ENCODE results near the gene ELFN2.

The ELFN2 gene

DNA sequence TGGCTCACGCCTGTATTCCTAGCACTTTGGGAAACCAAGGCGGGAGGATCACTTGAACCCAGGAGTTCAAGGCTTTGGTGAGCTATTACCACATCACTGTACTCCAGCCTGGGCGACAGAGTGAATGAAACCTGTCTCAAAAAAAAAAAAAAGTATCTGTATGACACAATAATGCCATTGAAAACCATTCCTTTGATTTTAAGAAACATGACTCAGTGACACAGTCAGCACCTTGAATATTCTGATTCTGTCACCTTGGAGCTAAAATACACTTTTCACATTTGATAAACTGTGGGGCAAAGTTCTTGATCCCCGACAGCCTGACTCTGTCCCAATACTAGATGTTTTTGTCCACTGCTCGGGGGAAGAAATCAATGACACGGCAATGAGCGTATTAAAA is 16.7 kb upstream of the ELFN2 start:
- no peak for DNase-seq (ENCODE audit: low read depth)
- TF ChIP-seq, protein P1, sequence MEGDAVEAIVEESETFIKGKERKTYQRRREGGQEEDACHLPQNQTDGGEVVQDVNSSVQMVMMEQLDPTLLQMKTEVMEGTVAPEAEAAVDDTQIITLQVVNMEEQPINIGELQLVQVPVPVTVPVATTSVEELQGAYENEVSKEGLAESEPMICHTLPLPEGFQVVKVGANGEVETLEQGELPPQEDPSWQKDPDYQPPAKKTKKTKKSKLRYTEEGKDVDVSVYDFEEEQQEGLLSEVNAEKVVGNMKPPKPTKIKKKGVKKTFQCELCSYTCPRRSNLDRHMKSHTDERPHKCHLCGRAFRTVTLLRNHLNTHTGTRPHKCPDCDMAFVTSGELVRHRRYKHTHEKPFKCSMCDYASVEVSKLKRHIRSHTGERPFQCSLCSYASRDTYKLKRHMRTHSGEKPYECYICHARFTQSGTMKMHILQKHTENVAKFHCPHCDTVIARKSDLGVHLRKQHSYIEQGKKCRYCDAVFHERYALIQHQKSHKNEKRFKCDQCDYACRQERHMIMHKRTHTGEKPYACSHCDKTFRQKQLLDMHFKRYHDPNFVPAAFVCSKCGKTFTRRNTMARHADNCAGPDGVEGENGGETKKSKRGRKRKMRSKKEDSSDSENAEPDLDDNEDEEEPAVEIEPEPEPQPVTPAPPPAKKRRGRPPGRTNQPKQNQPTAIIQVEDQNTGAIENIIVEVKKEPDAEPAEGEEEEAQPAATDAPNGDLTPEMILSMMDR (conservative IDR thresholded peaks at IDR 0.05; ENCODE audit: low read depth, low read length), result no peak
- H3K4me3 ChIP-seq (ENCODE audit: low read length), result no peak overlapping the region

DNA sequence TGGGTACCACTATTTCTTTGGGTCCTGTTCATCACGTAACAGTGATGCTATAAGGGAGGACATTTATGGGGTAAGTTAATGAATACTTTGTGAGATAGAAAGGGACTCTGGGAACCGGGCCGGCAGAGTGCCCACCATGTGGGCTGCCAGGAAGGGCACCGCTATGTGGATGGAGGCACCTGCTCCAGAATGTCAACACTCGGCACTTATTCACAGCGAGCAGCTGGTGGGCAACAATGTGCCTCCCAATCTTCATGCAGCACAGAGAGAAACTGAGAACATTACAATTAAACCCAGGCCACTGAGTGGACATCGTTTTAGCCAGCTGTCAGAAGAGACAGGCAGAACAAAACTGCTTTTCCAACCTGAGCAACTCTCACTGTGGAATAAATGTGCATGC is 15.8 kb upstream of the ELFN2 start:
- TF ChIP-seq, protein P1 (conservative IDR thresholded peaks at IDR 0.05; ENCODE audit: low read depth, low read length), result no peak
- no peak overlapping the region for H3K4me3 ChIP-seq (ENCODE audit: low read length)
- no peak for DNase-seq (ENCODE audit: low read depth)

DNA sequence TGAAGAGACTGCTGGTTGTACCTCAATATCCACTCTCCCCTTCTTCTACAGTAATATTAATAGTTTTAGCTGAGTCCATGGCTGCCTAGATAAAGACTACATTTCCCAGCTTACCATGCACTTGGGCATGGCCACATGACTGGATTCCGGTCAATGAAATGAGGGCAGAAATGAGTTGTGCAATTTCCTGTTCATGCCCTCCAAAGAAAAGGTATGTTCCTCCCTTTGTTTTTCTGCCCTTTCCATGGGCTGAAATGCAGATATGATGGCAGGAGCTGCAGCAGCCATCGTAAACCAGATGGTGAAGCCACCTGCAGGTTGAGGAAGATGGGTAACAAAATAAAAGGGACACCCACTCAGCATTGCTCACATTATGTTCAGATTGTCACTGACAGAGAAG is 15.3 kb upstream of the ELFN2 start:
- TF ChIP-seq, protein P1 (conservative IDR thresholded peaks at IDR 0.05; ENCODE audit: low read depth, low read length), result no peak
- H3K4me3 ChIP-seq (ENCODE audit: low read length), result no peak overlapping the region
- DNase-seq (ENCODE audit: low read depth), result no peak

DNA sequence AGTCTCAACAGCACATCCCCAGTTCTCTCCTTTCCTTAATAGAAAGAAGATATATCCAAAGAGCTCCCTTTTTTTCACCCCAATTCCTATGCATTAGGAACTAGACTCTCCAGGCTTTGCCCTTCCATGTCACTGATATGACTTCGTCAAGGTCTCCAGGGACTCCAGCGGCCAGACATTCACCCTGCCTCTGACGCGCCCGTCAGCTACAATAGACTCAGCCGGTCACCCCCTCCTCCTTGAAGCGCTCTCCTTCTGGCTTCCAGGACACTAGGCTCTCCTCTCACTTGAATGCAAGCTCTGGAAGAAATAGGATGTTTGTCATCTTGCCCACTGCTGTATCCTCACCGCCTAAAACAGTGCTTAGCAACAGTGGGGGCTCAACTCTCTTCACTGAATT is 14.9 kb upstream of the ELFN2 start:
- no peak overlapping the region for H3K4me3 ChIP-seq (ENCODE audit: low read length)
- TF ChIP-seq, protein P1 (conservative IDR thresholded peaks at IDR 0.05; ENCODE audit: low read depth, low read length), result no peak
- DNase-seq (ENCODE audit: low read depth), result no peak

DNA sequence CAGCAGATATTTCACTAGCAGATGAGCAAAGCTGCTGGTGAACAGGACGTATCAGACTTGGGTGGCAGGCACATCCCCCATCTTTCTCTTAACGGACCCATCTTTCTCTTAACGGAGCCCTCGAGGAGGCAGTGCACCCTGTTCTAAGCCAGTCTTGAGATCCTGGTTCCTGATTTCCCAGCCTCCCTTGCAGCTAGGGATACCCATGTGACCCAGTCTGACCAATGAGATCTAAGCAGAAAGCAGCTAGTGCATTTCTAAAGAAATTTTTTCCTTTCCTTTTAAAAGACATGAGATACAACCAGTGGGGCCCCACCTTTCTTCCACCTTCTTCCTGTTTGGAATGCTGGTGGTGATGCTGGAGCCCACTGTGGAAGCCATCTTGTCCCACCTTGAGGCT is 13.6 kb upstream of the ELFN2 start:
- H3K4me3 ChIP-seq (ENCODE audit: low read length), result no peak overlapping the region
- TF ChIP-seq, protein P1 (conservative IDR thresholded peaks at IDR 0.05; ENCODE audit: low read depth, low read length), result no peak
- no peak for DNase-seq (ENCODE audit: low read depth)

DNA sequence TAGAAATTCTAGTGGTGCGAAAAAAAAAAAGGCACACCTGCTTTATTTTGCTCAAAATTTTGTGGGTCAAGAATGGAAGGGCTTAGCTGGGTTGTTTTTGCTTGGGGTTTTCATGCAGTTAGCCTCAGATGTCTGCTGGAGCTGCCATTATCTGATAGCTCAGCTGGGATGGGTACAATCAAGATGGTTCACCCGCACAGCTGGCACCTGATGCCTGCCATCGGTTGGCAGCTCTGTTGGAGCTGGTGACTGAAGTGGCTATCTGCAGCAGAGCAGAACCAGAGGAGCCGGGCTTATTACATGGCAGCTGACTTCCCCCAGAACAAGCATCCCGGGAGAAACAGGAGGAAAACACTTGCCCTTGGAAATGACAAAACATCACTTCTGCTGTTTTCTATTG is 12.1 kb upstream of the ELFN2 start:
- no peak for DNase-seq (ENCODE audit: low read depth)
- TF ChIP-seq, protein P1 (conservative IDR thresholded peaks at IDR 0.05; ENCODE audit: low read depth, low read length), result no peak
- no peak overlapping the region for H3K4me3 ChIP-seq (ENCODE audit: low read length)

DNA sequence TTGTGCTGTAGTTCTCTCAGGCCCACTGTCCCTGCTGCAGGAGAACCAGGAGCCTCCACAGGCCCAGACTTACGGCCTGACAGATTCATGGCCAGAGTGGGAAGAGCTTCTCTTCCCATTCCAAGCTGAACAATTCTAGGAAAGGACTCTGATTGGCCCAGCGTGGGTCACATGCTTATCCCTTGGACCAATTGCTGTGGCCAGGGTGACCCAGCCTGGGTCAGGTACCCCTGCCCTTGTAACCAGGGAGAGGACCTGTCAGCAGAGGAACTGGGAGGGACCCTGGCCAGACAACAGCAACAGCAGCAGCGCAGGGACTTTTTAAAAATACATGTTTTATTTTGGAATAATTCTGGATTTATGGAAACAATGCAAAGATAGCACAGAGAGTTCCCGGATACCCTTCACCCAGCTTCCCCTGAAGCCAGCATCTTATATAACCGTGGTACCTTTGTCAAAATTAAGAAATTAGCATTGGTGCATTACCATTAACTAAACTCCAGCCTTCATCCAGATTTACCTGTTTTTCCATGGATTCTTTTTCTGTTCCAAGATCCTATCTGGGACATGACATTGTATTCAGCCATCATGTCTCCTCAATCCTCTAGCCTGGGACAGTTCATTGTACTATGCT is 8.8 kb upstream of the ELFN2 start:
- no peak for DNase-seq (ENCODE audit: low read depth)
- no peak overlapping the region for H3K4me3 ChIP-seq (ENCODE audit: low read length)
- TF ChIP-seq, protein P1 (conservative IDR thresholded peaks at IDR 0.05; ENCODE audit: low read depth, low read length), result no peak

Measured in retinal pigment epithelial cell (primary cell).